Mesodermal cell (in vitro differentiated cells): ENCODE measurements around the gene AGXT2.
"Not testable (repeated sequence)": the region's sequence is repeated elsewhere in the genome, so short reads cannot be mapped to it uniquely, and the experiment has no call there.

ENCODE experiments used
- H3K27ac ChIP-seq: 2 replicates; pipeline ENCODE4 v1.7.0; 2013; ENCODE audit warnings: mild to moderate bottlenecking, low read depth, low read length, moderate library complexity; ENCODE audit not compliant: severe bottlenecking
- H3K36me3 ChIP-seq: 2 replicates; pipeline ENCODE4 v1.7.1; 2013; ENCODE audit warnings: mild to moderate bottlenecking, low read length, moderate library complexity; ENCODE audit not compliant: control insufficient read depth, insufficient read depth
- H3K4me1 ChIP-seq: one replicate; pipeline ENCODE4 v1.7.1; 2013; ENCODE audit warnings: mild to moderate bottlenecking, low read length; ENCODE audit not compliant: insufficient read depth, control insufficient read depth, poor library complexity, severe bottlenecking
- H3K4me3 ChIP-seq: 2 replicates; pipeline ENCODE4 v1.7.0; 2013; ENCODE audit warnings: low read length, control low read depth, mild to moderate bottlenecking; ENCODE audit not compliant: insufficient read depth, poor library complexity, severe bottlenecking; ENCODE audit errors: extremely low read depth
- H3K9me3 ChIP-seq: 2 replicates; pipeline ENCODE4 v1.7.1; 2013; ENCODE audit warnings: mild to moderate bottlenecking, low read length, moderate library complexity; ENCODE audit not compliant: control insufficient read depth
- WGBS, 2 experiments: methylation state at CpG; one replicate each; pipeline ENCODE4 v1.1.5; 2013; ENCODE audit warnings: missing lambda C conversion rate in 2 of 2; ENCODE audit not compliant: insufficient coverage in 2 of 2; 5-methylcytosine and 5-hydroxymethylcytosine counted together

Gene AGXT2

GRCh38 chr5:35035929-35036328 lies 11.8 kb downstream of the AGXT2 start:
- not testable (repeated sequence) for H3K36me3 ChIP-seq, H3K4me3 ChIP-seq, H3K4me1 ChIP-seq, H3K27ac ChIP-seq, H3K9me3 ChIP-seq
- WGBS, 2 experiments = 88 to 90% methylated on average over 3 of the region's 4 CpGs

GRCh38 chr5:35035271-35035670 lies 12.5 kb downstream of the AGXT2 start:
- no peaks in the 10 kb centered on the region for H3K9me3 ChIP-seq
- H3K4me3 ChIP-seq = no peak overlapping the region
- H3K36me3 ChIP-seq = no peaks in the 10 kb centered on the region
- no peaks in the 10 kb centered on the region for H3K4me1 ChIP-seq
- no peak overlapping the region for H3K27ac ChIP-seq
- 94% methylated on average over 2 to 3 of the region's 3 CpGs for WGBS, 2 experiments

GRCh38 chr5:35032356-35032755 lies 15.4 kb downstream of the AGXT2 start:
- Histone ChIP-seq H3K4me3 (no peak overlapping the region), H3K27ac (no peak overlapping the region), H3K9me3 (no peaks in the 10 kb centered on the region), H3K4me1 (no peaks in the 10 kb centered on the region), H3K36me3 (no peaks in the 10 kb centered on the region)
- WGBS, 2 experiments = 88 to 97% methylated on average over 4 of the region's 6 CpGs

- Histone ChIP-seq H3K27ac (no peak overlapping the region), H3K9me3 (no peaks in the 10 kb centered on the region), H3K4me1 (no peaks in the 10 kb centered on the region), H3K4me3 (no peak overlapping the region), H3K36me3 (no peaks in the 10 kb centered on the region)
- WGBS, 2 experiments = 94 to 100% methylated on average over 1 to 3 of the region's 5 CpGs
These were observed 16.5 kb downstream of the AGXT2 start for GRCh38 chr5:35031276-35031675.

- H3K4me3 ChIP-seq = no peak overlapping the region
- 69 to 70% methylated on average over 4 to 5 of the region's 10 CpGs for WGBS, 2 experiments
- no peaks in the 10 kb centered on the region for H3K4me1 ChIP-seq
- no peaks in the 10 kb centered on the region for H3K36me3 ChIP-seq
- H3K27ac ChIP-seq = no peak overlapping the region
- no peaks in the 10 kb centered on the region for H3K9me3 ChIP-seq
These were observed 17.2 kb downstream of the AGXT2 start for GRCh38 chr5:35030426-35031100.

DNA sequence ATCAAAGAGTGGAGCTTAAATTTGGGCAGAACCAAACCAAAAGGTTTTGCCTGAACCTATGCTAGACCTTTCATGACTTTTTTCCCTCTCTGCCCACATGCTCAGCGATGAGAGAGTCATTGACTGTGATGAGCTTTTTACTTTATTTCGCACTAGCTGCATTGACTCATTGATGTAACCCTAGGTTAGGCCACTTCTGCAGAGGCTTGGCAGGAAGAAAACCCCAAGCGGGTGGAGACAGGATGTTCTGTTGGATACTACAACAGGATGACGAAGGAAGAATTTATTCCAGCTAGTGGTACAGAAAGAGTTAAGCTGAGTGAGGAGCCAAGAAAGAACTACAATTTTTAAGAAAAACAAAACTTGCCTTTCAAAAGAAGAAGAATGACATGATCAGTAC lies 18.4 kb downstream of the AGXT2 start:
- H3K27ac ChIP-seq = no peak overlapping the region
- no peaks in the 10 kb centered on the region for H3K4me1 ChIP-seq
- no peaks in the 10 kb centered on the region for H3K9me3 ChIP-seq
- WGBS, 2 experiments = 94 to 100% methylated on average over 1 to 3 of the region's 4 CpGs
- no peak overlapping the region for H3K4me3 ChIP-seq
- no peaks in the 10 kb centered on the region for H3K36me3 ChIP-seq

- WGBS, 2 experiments = 80 to 100% methylated on average over 1 to 2 of the region's 5 CpGs
- no peak overlapping the region for H3K27ac ChIP-seq
- no peaks in the 10 kb centered on the region for H3K9me3 ChIP-seq
- no peaks in the 10 kb centered on the region for H3K4me1 ChIP-seq
- no peak overlapping the region for H3K4me3 ChIP-seq
- no peaks in the 10 kb centered on the region for H3K36me3 ChIP-seq
These were observed 20.8 kb downstream of the AGXT2 start for GRCh38 chr5:35026941-35027340.

DNA sequence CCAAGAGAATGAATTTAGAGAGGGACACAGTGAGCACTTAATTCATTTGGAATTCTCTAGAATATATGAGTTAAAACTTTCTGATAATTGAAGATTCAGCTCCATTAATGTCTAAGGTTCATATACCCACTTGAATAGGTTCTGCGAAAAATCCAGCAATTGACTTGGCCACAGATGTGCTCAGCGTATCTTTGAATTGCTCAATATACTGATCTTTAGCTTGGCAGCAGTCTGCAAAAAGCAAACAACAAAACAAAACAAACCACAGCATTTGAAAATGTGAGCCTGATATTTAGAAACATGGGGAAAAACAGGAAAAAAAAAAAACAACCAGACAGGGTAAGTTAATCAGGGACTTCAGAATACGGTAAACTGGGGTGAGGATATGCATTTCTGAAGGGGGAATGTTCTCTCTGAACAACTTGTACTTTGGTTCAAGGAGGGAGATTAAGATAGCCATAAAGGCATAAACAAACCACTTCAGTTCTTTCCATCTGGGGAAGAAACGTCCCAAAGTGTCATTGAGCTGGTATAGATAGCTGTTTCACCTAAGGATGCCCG lies 21.4 kb downstream of the AGXT2 start:
- no peak overlapping the region for H3K27ac ChIP-seq
- H3K4me3 ChIP-seq = no peak overlapping the region
- no peaks in the 10 kb centered on the region for H3K36me3 ChIP-seq
- WGBS, 2 experiments = 93 to 100% methylated on average over 1 to 2 of the region's 5 CpGs
- H3K9me3 ChIP-seq = no peaks in the 10 kb centered on the region
- no peaks in the 10 kb centered on the region for H3K4me1 ChIP-seq

DNA sequence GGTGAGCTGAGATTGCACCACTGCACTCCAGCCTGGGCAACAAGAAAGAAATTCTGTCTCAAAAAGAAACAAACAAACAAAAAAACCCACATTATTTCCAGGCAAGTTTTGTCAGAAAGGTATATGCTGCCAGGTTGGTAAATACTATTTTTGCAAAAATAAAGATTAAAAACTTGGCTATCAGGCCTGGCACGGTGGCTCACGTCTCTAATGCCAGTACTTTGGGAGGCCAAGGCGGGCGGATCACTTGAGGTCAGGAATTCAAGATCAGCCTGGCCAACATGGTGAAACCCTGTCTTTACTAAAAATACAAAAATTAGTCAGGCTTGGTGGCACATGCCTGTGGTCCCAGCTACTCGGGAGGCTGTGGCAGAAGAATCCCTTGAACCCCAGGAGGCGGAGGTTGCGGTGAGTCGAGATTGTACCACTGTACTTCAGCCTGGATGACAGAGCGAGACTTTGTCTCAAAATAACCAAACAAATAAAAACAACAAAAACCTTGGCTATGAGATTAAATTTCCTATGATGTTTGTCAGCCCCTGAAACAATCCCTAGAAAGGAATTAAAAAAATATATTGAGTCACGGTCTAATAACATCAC lies 22.7 kb downstream of the AGXT2 start:
- H3K27ac ChIP-seq = no peak overlapping the region
- WGBS, 2 experiments = 92 to 95% methylated on average over 3 to 6 of the region's 10 CpGs
- no peaks in the 10 kb centered on the region for H3K9me3 ChIP-seq
- H3K4me3 ChIP-seq = no peak overlapping the region
- no peaks in the 10 kb centered on the region for H3K36me3 ChIP-seq
- no peaks in the 10 kb centered on the region for H3K4me1 ChIP-seq

DNA sequence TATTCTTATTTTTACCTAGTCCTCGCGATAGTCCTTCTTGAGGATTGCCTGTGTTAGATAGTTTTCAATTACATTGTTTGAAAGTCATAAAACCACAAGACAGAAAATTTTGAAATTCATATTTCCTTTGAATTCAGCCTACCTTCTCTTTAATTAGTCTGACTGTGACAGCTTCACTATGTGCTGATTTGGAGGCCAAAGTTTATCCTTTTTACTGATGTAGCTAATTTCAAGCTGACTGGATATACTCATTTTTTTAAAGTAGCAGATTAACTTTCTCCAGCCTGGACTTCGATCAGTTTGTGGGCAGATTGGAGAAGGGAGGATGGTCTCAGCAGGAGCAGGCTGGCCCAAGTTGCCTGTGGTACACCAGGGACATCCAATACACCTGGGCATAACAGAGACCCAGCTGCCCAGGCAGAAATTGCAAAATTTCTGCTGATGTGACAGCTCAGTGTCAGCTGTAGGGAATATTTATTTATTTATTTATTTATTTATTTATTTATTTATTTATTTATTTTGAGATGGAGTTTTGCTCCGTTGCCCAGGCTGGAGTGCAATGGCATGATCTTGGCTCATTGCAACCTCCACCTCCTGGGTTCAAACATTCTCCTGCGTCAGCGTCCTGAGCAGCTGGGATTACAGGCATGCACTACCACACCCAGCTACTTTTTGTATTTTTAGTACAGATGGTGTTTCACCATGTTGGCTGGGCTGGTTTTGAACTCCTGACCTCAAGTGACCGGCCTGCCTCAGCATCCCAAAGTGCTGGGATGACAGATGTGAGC lies 24.2 kb downstream of the AGXT2 start:
- Histone ChIP-seq H3K4me1 (no peaks in the 10 kb centered on the region), H3K9me3 (no peaks in the 10 kb centered on the region), H3K27ac (no peak overlapping the region), H3K36me3 (no peaks in the 10 kb centered on the region), H3K4me3 (no peak overlapping the region)
- 75 to 100% methylated on average over 1 to 4 of the region's 7 CpGs for WGBS, 2 experiments
